Osteocyte (in vitro differentiated cells): ENCODE results near the gene CFAP97D1. TPM values are rescaled to one million over a fixed set of nuclear protein-coding genes. Genes with fewer than 3 reads are reported as not detected.

Experiments used
- DNase-seq: peaks from one replicate; pipeline ENCODE4 v3.0.0; 2021; ENCODE audit warnings: mixed read lengths; ENCODE audit not compliant: unreplicated experiment; ENCODE audit errors: extremely low spot score
- H3K27ac Mint-ChIP-seq: one replicate; pipeline ENCODE4 v1.8.0; 2021; ENCODE audit warnings: mild to moderate bottlenecking, mixed read lengths; ENCODE audit not compliant: unreplicated experiment
- H3K27me3 Mint-ChIP-seq: one replicate; pipeline ENCODE4 v1.8.0; 2021; ENCODE audit warnings: mixed read lengths; ENCODE audit not compliant: unreplicated experiment
- H3K36me3 Mint-ChIP-seq: one replicate; pipeline ENCODE4 v1.8.0; 2021; ENCODE audit warnings: mixed read lengths; ENCODE audit not compliant: unreplicated experiment
- H3K4me1 Mint-ChIP-seq: one replicate; pipeline ENCODE4 v1.8.0; 2021; ENCODE audit warnings: mixed read lengths; ENCODE audit not compliant: unreplicated experiment
- H3K4me3 Mint-ChIP-seq: one replicate; pipeline ENCODE4 v1.8.0; 2021; ENCODE audit warnings: mild to moderate bottlenecking, moderate library complexity, mixed read lengths; ENCODE audit not compliant: unreplicated experiment
- H3K9me3 Mint-ChIP-seq: one replicate; pipeline ENCODE4 v1.8.0; 2021; ENCODE audit warnings: mixed read lengths; ENCODE audit not compliant: unreplicated experiment
- CTCF ChIP-seq: fragments of 200-600 bp; sonication (generic); IDR thresholded peaks from 2 replicates; pipeline ENCODE4 v1.5.0; 2021; ENCODE audit warnings: antibody characterized with exemption, mild to moderate bottlenecking, moderate library complexity
- total RNA-seq: library from RNA; stranded (reverse); gene quantifications from 2 replicates; pipeline ENCODE4 v1.2.1, GENCODE V29; 2021

The CFAP97D1 gene
- total RNA-seq, 1 donor from 2014 or later: not detected

- TF ChIP-seq CTCF: no peak
- Mint-ChIP-seq H3K27ac (no peak overlapping the region), H3K27me3 (no peaks in the 10 kb centered on the region), H3K4me3 (no peak overlapping the region), H3K9me3 (no peaks in the 10 kb centered on the region), H3K36me3 (peaks cover 28% of the 10 kb centered on the region), H3K4me1 (no peaks in the 10 kb centered on the region)
- no peak for DNase-seq
Measured at GRCh38 chr17:43767053-43767712, 13.1 kb upstream of the CFAP97D1 start.

- H3K4me3 Mint-ChIP-seq: no peak overlapping the region
- no peaks in the 10 kb centered on the region for H3K27me3 Mint-ChIP-seq
- H3K36me3 Mint-ChIP-seq: peaks cover 33% of the 10 kb centered on the region
- no peak for DNase-seq
- no peaks in the 10 kb centered on the region for H3K9me3 Mint-ChIP-seq
- no peak for TF ChIP-seq CTCF
- H3K4me1 Mint-ChIP-seq: no peaks in the 10 kb centered on the region
- no peak overlapping the region for H3K27ac Mint-ChIP-seq
Measured at GRCh38 chr17:43767713-43768059, 12.5 kb upstream of the CFAP97D1 start.

GRCh38 chr17:43768382-43768781, 11.9 kb upstream of the CFAP97D1 start:
- Mint-ChIP-seq H3K36me3 (peaks cover 40% of the 10 kb centered on the region), H3K4me1 (no peaks in the 10 kb centered on the region), H3K9me3 (no peaks in the 10 kb centered on the region), H3K4me3 (no peak overlapping the region), H3K27ac (no peak overlapping the region), H3K27me3 (no peaks in the 10 kb centered on the region)
- TF ChIP-seq CTCF: no peak
- no peak for DNase-seq

GRCh38 chr17:43768943-43769342, 11.3 kb upstream of the CFAP97D1 start:
- DNase-seq: no peak
- Mint-ChIP-seq H3K27ac (no peak overlapping the region), H3K4me1 (no peaks in the 10 kb centered on the region), H3K9me3 (no peaks in the 10 kb centered on the region), H3K27me3 (no peaks in the 10 kb centered on the region), H3K36me3 (peaks cover 43% of the 10 kb centered on the region), H3K4me3 (no peak overlapping the region)
- TF ChIP-seq CTCF: no peak

GRCh38 chr17:43769426-43769825, 10.8 kb upstream of the CFAP97D1 start:
- Mint-ChIP-seq H3K4me3 (no peak overlapping the region), H3K36me3 (peaks cover 47% of the 10 kb centered on the region), H3K27me3 (no peaks in the 10 kb centered on the region), H3K9me3 (no peaks in the 10 kb centered on the region), H3K27ac (no peak overlapping the region), H3K4me1 (no peaks in the 10 kb centered on the region)
- no peak for TF ChIP-seq CTCF
- no peak for DNase-seq
